ENCODE data around the gene SPRYD7.

DNA sequence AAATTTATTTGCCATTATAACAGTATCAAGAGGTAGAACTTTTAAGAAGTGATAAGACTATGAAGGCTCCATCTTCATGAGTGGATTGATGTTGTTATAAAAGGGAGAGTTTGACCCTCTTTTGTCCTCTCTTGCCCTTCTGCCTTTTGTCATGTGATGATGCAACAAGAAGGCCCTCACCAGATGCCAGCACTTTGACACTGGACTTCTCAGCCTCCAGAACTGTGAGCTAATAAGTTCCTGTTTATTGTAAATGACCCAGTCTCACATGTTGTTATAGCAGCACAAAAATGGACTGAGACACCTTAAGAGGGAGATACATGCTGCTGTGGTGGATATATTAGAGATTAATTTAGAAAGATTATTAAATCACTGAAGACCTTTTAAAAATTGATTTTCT, 71.6 kb downstream of the SPRYD7 start:
- TF ChIP-seq, protein P1, sequence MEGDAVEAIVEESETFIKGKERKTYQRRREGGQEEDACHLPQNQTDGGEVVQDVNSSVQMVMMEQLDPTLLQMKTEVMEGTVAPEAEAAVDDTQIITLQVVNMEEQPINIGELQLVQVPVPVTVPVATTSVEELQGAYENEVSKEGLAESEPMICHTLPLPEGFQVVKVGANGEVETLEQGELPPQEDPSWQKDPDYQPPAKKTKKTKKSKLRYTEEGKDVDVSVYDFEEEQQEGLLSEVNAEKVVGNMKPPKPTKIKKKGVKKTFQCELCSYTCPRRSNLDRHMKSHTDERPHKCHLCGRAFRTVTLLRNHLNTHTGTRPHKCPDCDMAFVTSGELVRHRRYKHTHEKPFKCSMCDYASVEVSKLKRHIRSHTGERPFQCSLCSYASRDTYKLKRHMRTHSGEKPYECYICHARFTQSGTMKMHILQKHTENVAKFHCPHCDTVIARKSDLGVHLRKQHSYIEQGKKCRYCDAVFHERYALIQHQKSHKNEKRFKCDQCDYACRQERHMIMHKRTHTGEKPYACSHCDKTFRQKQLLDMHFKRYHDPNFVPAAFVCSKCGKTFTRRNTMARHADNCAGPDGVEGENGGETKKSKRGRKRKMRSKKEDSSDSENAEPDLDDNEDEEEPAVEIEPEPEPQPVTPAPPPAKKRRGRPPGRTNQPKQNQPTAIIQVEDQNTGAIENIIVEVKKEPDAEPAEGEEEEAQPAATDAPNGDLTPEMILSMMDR (IDR thresholded peaks at IDR 0.05; ENCODE audit: borderline replicate concordance, extremely low read depth, low read length, poor library complexity, severe bottlenecking) = no peak
- no peak for TF ChIP-seq EZH2 (IDR thresholded peaks at IDR 0.05; ENCODE audit: borderline replicate concordance, low read depth, low read length, severe bottlenecking)
